B cell (primary cell): ENCODE results near the gene ZMYND12. TPM values are rescaled to one million over a fixed set of nuclear protein-coding genes. Genes with fewer than 3 reads are reported as not detected.

Experiments used
- polyA plus RNA-seq: library from polyadenylated mRNA; depleted of rRNA; stranded (reverse); fragments of >200 nt; gene quantifications from 2 replicates; pipeline ENCODE4 v1.2.3, GENCODE V29; 2012
- small RNA-seq: library from RNA; depleted of rRNA; stranded (forward); fragments of <200 nt; gene quantifications from one replicate; pipeline ENCODE3, GENCODE V24; 2012; ENCODE audit warnings: low replicate concordance, low read depth; ENCODE audit not compliant: insufficient read length
- total RNA-seq, 2 donors: library from RNA; stranded (reverse); fragments of 120-200 nt in 1 of 2; gene quantifications; 1 replicate in 1 of 2; 2 replicates in 1 of 2; pipeline versions ENCODE4 v1.2.3 to v1.2.4, GENCODE V29; 2013 to 2022

The ZMYND12 gene
- total and polyA plus RNA-seq, 2 donors (not counting 1 experiment from before 2014, with no cell fraction given), result 0.34 to 0.79 TPM

Small RNA genes within 50 kb of the gene (small RNA-seq; reads per million reads assigned to genes)
- gene TMSB4XP1, result not detected

Other genes starting within 250 kb of the ZMYND12 start
- 76.4 and 80.3 TPM in 2 replicates for gene FOXJ3, start 120.8 kb downstream of the ZMYND12 start, total RNA-seq
- 15.4 and 27.4 TPM in 2 replicates for gene FOXJ3, start 120.8 kb downstream of the ZMYND12 start, polyA plus RNA-seq
- not detected in 2 replicates for gene RIMKLA, start 75.2 kb downstream of the ZMYND12 start, total RNA-seq
- gene RIMKLA, start 75.2 kb downstream of the ZMYND12 start, polyA plus RNA-seq, result 0.01 and 0.04 TPM in 2 replicates
- 68.2 and 74.9 TPM in 2 replicates for gene PPCS, start 521 bp upstream of the ZMYND12 start, total RNA-seq
- gene PPCS, start 521 bp upstream of the ZMYND12 start, polyA plus RNA-seq, result 63.1 and 88.4 TPM in 2 replicates
- 7.4 and 9.8 TPM in 2 replicates for gene CCDC30, start 7.3 kb upstream of the ZMYND12 start, total RNA-seq
- 1.2 and 1.4 TPM in 2 replicates for gene CCDC30, start 7.3 kb upstream of the ZMYND12 start, polyA plus RNA-seq
- 48.8 and 50.3 TPM in 2 replicates for gene PPIH, start 202.4 kb upstream of the ZMYND12 start, total RNA-seq
- 42.4 and 51.4 TPM in 2 replicates for gene PPIH, start 202.4 kb upstream of the ZMYND12 start, polyA plus RNA-seq
- gene YBX1, start 226.4 kb upstream of the ZMYND12 start, total RNA-seq, result 314 and 345 TPM in 2 replicates
- gene YBX1, start 226.4 kb upstream of the ZMYND12 start, polyA plus RNA-seq, result 164 and 244 TPM in 2 replicates